GM19328 (cell line): ENCODE results near the gene CORO1C.

Source experiments
- ATAC-seq: cut with Tn5 transposase; IDR thresholded peaks from one replicate; pipeline ENCODE4 v1.9.1; 2021; ENCODE audit warnings: mild to moderate bottlenecking, moderate library complexity; ENCODE audit not compliant: unreplicated experiment

CORO1C gene

GRCh38 chr12:108727868-108728735 is 3.2 kb downstream of the CORO1C start:
- no peak for ATAC-seq

DNA sequence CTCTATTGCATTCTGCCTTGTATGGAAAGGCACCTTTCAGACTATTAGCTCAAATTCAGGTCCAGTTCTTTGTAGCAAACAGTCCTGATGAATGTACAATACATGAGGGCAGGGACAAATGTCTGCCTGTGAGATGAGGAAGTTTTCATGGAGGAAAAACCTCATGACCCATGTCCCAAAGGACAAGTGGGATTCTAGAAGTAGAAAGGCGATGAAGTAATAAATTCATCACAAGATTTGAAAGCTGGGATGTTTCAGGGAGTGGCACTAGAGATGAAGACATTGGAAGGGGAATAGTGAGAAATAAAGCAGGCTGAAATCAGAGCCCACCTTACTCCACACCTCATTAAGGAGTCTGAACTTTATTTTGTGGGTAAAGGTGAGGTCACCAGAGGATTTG is 4.2 kb downstream of the CORO1C start:
- ATAC-seq = no peak

DNA sequence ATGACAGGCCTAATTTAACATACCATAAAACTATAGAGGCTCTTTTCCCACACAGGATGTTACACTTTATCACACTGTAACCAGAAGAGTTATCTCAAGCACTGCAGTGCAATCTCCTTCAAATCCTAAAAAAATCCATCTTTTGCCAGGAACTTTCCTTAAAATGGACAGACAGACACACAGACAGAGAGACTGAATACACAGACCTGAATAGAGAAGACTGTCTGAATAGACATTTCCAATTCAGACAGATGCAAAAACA is 6.5 kb downstream of the CORO1C start:
- no peak for ATAC-seq

DNA sequence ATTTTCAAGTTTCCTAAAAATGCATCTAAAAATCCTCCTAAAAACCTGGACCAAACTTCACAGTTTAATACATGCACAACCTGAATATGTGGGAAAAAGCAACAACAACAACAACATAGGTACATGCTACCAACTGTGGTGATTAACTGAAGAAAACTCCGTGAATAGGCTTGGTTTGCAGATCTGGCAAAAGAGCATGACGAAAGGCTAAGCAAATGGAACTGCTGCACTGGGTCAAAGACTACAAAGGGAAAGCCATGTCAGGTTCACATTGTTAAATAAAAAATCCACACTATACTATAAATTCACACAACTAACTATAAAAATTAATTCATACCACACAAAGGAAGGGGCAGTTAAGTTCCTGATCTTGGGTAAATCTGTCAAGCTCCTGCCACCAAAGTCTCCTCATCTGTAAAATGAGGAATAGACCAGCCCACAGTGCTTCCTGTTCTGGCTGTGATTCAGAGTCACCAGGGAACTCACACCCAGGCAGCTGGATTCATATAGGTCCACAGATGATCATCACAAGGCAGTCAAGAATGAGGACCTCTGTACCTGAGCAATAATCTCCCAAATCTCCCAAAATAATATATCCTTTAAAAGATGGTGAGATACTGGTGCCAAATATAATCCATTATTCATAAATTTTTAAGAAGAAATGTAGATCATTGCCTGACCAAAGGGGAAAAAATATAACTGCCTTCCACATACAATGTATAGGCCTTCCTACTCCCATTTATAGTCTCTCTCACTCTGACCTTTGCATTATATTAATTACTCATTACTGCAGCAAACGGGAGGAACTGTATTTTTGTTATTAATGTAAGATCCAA is 7.0 kb downstream of the CORO1C start:
- ATAC-seq = no peak

GRCh38 chr12:108722992-108723766 is 8.1 kb downstream of the CORO1C start:
- ATAC-seq = no peak

GRCh38 chr12:108722463-108722862 is 8.9 kb downstream of the CORO1C start:
- ATAC-seq = no peak

GRCh38 chr12:108721824-108722223 is 9.5 kb downstream of the CORO1C start:
- ATAC-seq = no peak

GRCh38 chr12:108720757-108721514 is 10.4 kb downstream of the CORO1C start:
- no peak for ATAC-seq

GRCh38 chr12:108717243-108717642 is 14.1 kb downstream of the CORO1C start:
- ATAC-seq = no peak

GRCh38 chr12:108714866-108715265 is 16.5 kb downstream of the CORO1C start:
- no peak for ATAC-seq

DNA sequence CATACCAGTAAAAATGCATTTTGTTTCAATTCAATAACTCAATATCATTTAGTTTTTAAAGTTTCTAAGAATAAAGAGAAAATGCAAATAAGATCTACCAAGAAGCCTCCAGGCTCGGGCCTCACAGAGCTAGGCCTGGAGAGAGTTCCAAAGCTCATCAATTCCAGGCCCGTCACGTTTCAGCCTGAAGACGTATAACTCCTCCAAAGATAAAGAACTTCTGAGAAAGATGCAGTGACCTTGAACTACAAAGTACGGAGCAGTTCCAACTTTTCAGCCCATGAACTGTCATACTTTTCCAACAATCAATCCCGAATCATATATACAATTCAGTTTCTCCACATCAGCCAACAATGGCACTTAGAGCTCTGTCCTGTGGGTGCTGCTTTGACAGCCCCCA is 17.8 kb downstream of the CORO1C start:
- ATAC-seq = no peak

GRCh38 chr12:108712925-108713203 is 18.5 kb downstream of the CORO1C start:
- no peak for ATAC-seq

- ATAC-seq = no peak
Observed at GRCh38 chr12:108712165-108712924, 19.0 kb downstream of the CORO1C start.

- ATAC-seq = no peak
Observed at GRCh38 chr12:108711489-108712164, 19.7 kb downstream of the CORO1C start.

- ATAC-seq = no peak
Observed at GRCh38 chr12:108709697-108710096, 21.6 kb downstream of the CORO1C start.

DNA sequence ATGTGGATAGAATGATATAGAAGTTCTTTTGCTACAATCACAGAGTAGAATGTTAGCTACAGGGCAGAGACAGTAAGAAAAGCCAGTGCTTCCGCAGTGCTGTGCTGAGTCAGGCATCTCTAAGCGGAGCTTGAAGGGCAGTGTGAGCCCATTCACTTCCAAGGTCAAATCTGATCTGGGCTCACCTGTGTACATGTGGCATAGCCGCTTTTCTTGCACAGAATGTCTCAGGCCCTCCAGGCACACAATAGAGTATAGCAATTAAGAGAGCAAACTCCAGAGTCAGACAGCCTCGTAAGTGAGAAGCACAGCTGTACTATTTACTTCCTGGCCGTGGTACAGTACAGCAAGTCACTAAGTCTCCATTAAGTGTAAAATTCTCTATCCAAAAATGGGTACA is 26.8 kb downstream of the CORO1C start:
- no peak for ATAC-seq

- no peak for ATAC-seq
Observed at GRCh38 chr12:108702595-108703320, 28.6 kb downstream of the CORO1C start.

GRCh38 chr12:108701779-108702441 is 29.4 kb downstream of the CORO1C start:
- ATAC-seq = no peak
